Hepatocyte (in vitro differentiated cells): ENCODE results near the gene ZFPM1. TPM values are rescaled to one million over a fixed set of nuclear protein-coding genes. Genes with fewer than 3 reads are reported as not detected.

Experiments used
- DNase-seq: peaks from one replicate; pipeline ENCODE4 v3.0.0-alpha.2; 2016; ENCODE audit warnings: low spot score
- H2AFZ ChIP-seq: fragments of 200-600 bp; sonication (generic); 2 replicates; pipeline ENCODE4 v1.6.0; 2016; ENCODE audit warnings: antibody characterized with exemption, mild to moderate bottlenecking
- H3K27ac ChIP-seq: fragments of 200-600 bp; sonication (generic); 2 replicates; pipeline ENCODE4 v1.5.1; 2016; ENCODE audit warnings: mild to moderate bottlenecking
- H3K27me3 ChIP-seq: fragments of 200-600 bp; sonication (generic); 2 replicates; pipeline ENCODE4 v1.6.1; 2016
- H3K36me3 ChIP-seq: fragments of 200-600 bp; sonication (generic); replicated peaks from 2 replicates; pipeline ENCODE4 v1.5.1; 2016; ENCODE audit warnings: low read depth; ENCODE audit not compliant: insufficient read depth
- H3K4me1 ChIP-seq: fragments of 200-600 bp; sonication (generic); 2 replicates; pipeline ENCODE4 v1.5.1; 2016; ENCODE audit warnings: mild to moderate bottlenecking, moderate library complexity; ENCODE audit not compliant: insufficient read depth
- H3K4me2 ChIP-seq: fragments of 200-600 bp; sonication (generic); 2 replicates; pipeline ENCODE4 v1.6.0; 2016
- H3K4me3 ChIP-seq: fragments of 200-600 bp; sonication (generic); 2 replicates; pipeline ENCODE4 v1.5.1; 2016; ENCODE audit warnings: mild to moderate bottlenecking
- H3K79me2 ChIP-seq: fragments of 200-600 bp; sonication (generic); 2 replicates; pipeline ENCODE4 v1.6.0; 2017; ENCODE audit warnings: mild to moderate bottlenecking
- H3K9me2 ChIP-seq: fragments of 200-600 bp; sonication (generic); replicated peaks from 2 replicates; pipeline ENCODE4 v1.6.0; 2017; ENCODE audit warnings: mild to moderate bottlenecking; ENCODE audit not compliant: insufficient read depth
- H3K9me3 ChIP-seq: fragments of 200-600 bp; sonication (generic); 2 replicates; pipeline ENCODE4 v1.5.1; 2016; ENCODE audit warnings: low read depth, mild to moderate bottlenecking
- H4K20me1 ChIP-seq: fragments of 200-600 bp; sonication (generic); 2 replicates; pipeline ENCODE4 v1.6.0; 2016; ENCODE audit warnings: mild to moderate bottlenecking; ENCODE audit not compliant: insufficient read depth, poor library complexity, severe bottlenecking
- EZH2 ChIP-seq: fragments of 200-600 bp; sonication (generic); IDR thresholded peaks from 2 replicates; pipeline ENCODE4 v1.6.1; 2016; ENCODE audit warnings: antibody characterized with exemption, mild to moderate bottlenecking, borderline replicate concordance
- EZH2phosphoT487 ChIP-seq: fragments of 200-600 bp; sonication (generic); IDR thresholded peaks from one replicate; pipeline ENCODE4 v1.6.1; 2018; ENCODE audit warnings: antibody characterized with exemption, mild to moderate bottlenecking, low read depth, moderate library complexity; ENCODE audit not compliant: unreplicated experiment, severe bottlenecking
- WGBS: methylation state at CpG from one replicate; pipeline ENCODE4 v1.1.6; 2016; ENCODE audit warnings: low lambda C conversion rate; ENCODE audit errors: missing lambda C conversion rate; 5-methylcytosine and 5-hydroxymethylcytosine counted together
- polyA plus RNA-seq: library from polyadenylated mRNA; unstranded; fragments of >200 nt; fragmentation: Nextera tagmentation; extraction: Ambion mirVana; gene quantifications from 2 replicates; pipeline ENCODE4 v1.2.1, GENCODE V29; 2016
- total RNA-seq: library from RNA; depleted of rRNA; stranded (reverse); fragments of >200 nt; gene quantifications from 2 replicates; pipeline ENCODE4 v1.2.3, GENCODE V29; 2014
- TF ChIP-seq, protein P1 (sequence below): fragments of 200-600 bp; sonication (generic); IDR thresholded peaks from 2 replicates; pipeline ENCODE4 v1.5.1; 2016; ENCODE audit warnings: antibody characterized with exemption, mild to moderate bottlenecking; ENCODE audit not compliant: poor library complexity

Gene ZFPM1
- total and polyA plus RNA-seq, 2 experiments from 2014 or later, result 4.1 to 11.9 TPM

DNA sequence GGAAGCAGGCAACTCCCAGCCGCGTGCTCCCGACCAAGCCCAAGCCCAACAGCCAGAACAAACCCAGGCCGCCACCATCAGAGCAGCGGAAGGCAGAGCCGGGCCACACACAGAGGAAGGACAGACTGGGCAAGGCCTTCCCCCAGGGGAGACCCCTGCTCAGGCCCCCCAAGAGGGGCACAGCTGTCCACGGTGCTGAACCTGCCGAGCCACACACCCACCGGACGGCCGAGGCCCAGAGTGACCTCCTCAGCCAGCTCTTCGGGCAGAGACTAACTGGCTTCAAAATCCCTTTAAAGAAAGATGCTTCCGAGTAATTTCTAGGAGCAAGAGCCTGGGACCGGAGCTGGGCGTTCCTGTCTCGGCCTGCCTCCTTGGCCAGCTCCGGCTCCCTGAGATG is 14.1 kb upstream of the ZFPM1 start:
- Histone ChIP-seq H3K27ac (no peak overlapping the region), H3K79me2 (no peaks in the 10 kb centered on the region), H2AFZ (no peak overlapping the region), H3K9me2 (no peaks in the 10 kb centered on the region), H3K4me1 (no peaks in the 10 kb centered on the region), H3K27me3 (no peaks in the 10 kb centered on the region), H4K20me1 (no peaks in the 10 kb centered on the region), H3K4me3 (no peak overlapping the region), H3K4me2 (no peak overlapping the region), H3K36me3 (no peaks in the 10 kb centered on the region), H3K9me3 (no peaks in the 10 kb centered on the region)
- DNase-seq, result no peak
- WGBS, result 85% methylated on average over 17 of the region's 17 CpGs
- TF ChIP-seq, protein P1, sequence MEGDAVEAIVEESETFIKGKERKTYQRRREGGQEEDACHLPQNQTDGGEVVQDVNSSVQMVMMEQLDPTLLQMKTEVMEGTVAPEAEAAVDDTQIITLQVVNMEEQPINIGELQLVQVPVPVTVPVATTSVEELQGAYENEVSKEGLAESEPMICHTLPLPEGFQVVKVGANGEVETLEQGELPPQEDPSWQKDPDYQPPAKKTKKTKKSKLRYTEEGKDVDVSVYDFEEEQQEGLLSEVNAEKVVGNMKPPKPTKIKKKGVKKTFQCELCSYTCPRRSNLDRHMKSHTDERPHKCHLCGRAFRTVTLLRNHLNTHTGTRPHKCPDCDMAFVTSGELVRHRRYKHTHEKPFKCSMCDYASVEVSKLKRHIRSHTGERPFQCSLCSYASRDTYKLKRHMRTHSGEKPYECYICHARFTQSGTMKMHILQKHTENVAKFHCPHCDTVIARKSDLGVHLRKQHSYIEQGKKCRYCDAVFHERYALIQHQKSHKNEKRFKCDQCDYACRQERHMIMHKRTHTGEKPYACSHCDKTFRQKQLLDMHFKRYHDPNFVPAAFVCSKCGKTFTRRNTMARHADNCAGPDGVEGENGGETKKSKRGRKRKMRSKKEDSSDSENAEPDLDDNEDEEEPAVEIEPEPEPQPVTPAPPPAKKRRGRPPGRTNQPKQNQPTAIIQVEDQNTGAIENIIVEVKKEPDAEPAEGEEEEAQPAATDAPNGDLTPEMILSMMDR, result no peak
- TF ChIP-seq EZH2 (no peak), EZH2phosphoT487 (no peak)

DNA sequence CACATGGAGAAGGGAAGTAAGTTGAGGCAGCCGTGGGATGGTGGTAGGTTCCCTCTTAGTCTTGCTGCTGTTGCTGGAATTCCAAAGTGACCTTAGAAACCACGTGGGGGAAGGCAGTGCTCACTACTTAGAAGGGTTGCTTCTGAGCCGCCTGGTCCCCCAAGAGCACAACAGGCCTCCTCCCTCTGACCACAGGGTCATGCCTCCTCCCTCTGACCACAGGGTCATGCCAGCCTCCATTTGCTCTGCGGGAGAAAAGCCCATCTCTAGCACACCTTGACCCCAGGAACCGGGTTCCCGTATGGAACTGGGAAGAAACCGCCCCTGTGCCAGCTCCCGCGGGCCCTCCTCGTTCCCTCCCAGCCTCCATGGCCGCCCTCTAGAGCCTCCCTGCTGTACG is 13.4 kb upstream of the ZFPM1 start:
- Histone ChIP-seq H3K36me3 (no peaks in the 10 kb centered on the region), H4K20me1 (no peaks in the 10 kb centered on the region), H3K27ac (no peak overlapping the region), H3K9me3 (no peaks in the 10 kb centered on the region), H3K4me3 (no peak overlapping the region), H3K79me2 (no peaks in the 10 kb centered on the region), H3K4me2 (no peak overlapping the region), H3K27me3 (no peaks in the 10 kb centered on the region), H3K9me2 (no peaks in the 10 kb centered on the region), H3K4me1 (no peaks in the 10 kb centered on the region), H2AFZ (no peak overlapping the region)
- no peak for DNase-seq
- TF ChIP-seq EZH2 (no peak), EZH2phosphoT487 (no peak)
- TF ChIP-seq, protein P1, result no peak
- WGBS, result 90% methylated on average over 12 of the region's 12 CpGs

GRCh38 chr16:88440111-88440510 is 13.0 kb upstream of the ZFPM1 start:
- Histone ChIP-seq H4K20me1 (no peaks in the 10 kb centered on the region), H3K79me2 (no peaks in the 10 kb centered on the region), H3K4me1 (no peaks in the 10 kb centered on the region), H3K27me3 (no peaks in the 10 kb centered on the region), H3K4me3 (no peak overlapping the region), H3K36me3 (no peaks in the 10 kb centered on the region), H3K4me2 (no peak overlapping the region), H3K9me3 (no peaks in the 10 kb centered on the region), H3K9me2 (no peaks in the 10 kb centered on the region), H3K27ac (no peak overlapping the region), H2AFZ (no peak overlapping the region)
- no peak for DNase-seq
- 79% methylated on average over 14 of the region's 14 CpGs for WGBS
- TF ChIP-seq EZH2 (no peak), EZH2phosphoT487 (no peak)
- TF ChIP-seq, protein P1, result no peak
